ENCODE measurements around the gene SMAD6. TPM values are rescaled to one million over a fixed set of nuclear protein-coding genes. Genes with fewer than 3 reads are reported as not detected.

The SMAD6 gene
- polyA plus RNA-seq, 1 of the 3 experiments (the other 2 are of a cell fraction): 4.5 TPM

DNA sequence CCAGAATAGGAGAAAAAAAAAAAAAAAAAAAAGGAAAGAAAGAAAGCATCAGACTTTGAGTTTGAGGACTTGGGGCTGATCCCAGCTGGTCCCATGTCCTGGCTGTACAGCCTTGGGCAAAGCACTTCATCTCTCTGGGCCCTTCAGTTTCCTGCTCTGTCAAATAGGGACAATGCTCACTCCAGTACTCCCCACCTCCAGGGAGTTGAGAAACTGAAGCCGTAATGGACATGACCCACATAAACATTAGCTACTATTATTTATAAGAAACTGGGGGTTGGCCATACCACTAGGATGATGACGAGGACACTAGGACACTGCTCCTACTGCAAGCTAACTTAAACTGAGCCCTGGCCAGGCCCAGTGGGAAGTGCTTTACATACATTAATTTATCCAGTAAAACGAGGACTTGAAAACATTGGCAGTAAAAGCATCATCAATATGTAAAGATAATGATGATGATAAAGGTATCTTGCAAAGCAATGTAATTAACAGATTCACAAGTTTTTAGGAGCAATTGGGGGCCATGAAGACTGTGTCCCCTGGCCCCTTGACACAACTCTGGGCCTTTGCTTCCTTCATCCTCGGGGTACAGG lies 22.9 kb upstream of the SMAD6 start:
- ChIA-PET CTCF (interaction anchor here (0.9 to 3.9 kb wide), 8 partner anchors 8 to 172 kb away, joined by 3 to 28 read pairs (median 5); no protein-coding TSS in a partner anchor), POLR2A (no interaction called here)
- Histone ChIP-seq H3K4me3 (ENCODE audit: low read depth in 2 of 2, low read length in 1 of 2) (no peak overlapping the region), H3F3A (replicated peaks; ENCODE audit: insufficient read depth) (no peaks in the 10 kb centered on the region), H4K20me1 (ENCODE audit: insufficient read depth) (no peaks in the 10 kb centered on the region), H3K36me3 (replicated peaks in 1 of 2; ENCODE audit: control insufficient read depth in 1 of 2, insufficient read depth in 2 of 2, low read length in 1 of 2) (no peaks in the 10 kb centered on the region), H3K9ac (0 out of 2 replicates have a peak overlapping the region, but pooled peaks have one; percentile 9), H3K27me3 (ENCODE audit: insufficient read depth) (no peaks in the 10 kb centered on the region), H2AFZ (ENCODE audit: low read depth) (peak overlapping the region; percentile 73), H3K4me2 (no peak overlapping the region), H3K79me2 (ENCODE audit: insufficient read depth) (no peaks in the 10 kb centered on the region), H3K9me3 (no peaks in the 10 kb centered on the region), H3K27ac (ENCODE audit: low read depth in 2 of 2, low read length in 1 of 2) (peak overlapping the region; percentile 32 to 95), H3K4me1 (ENCODE audit: control insufficient read depth in 1 of 2, insufficient read depth in 2 of 2, low read depth in 1 of 2, low read length in 1 of 2) (peaks cover 7 to 22% of the 10 kb centered on the region in 2 experiments; a peak in 3 of 4 replicates), H3K9me2 (no peaks in the 10 kb centered on the region)
- DNase-seq: no peak
- 57% methylated on average over 3 of the region's 4 CpGs for WGBS (ENCODE audit: low lambda C conversion rate)
- TF ChIP-seq TEAD4 (IDR thresholded peaks at IDR 0.05; ENCODE audit: borderline replicate concordance, insufficient read depth) (no peak), TCF12 (IDR thresholded peaks at IDR 0.05) (no peak), SMC3 (IDR thresholded peaks at IDR 0.05; ENCODE audit: low read depth, low read length) (no peak), YY1 (IDR thresholded peaks at IDR 0.05; ENCODE audit: low read depth) (no peak), GATA2 (CRISPR knock-in tag; IDR thresholded peaks at IDR 0.05) (no peak), NRF1 (IDR thresholded peaks at IDR 0.05; ENCODE audit: low read depth, low read length) (no peak), ELF1 (IDR thresholded peaks at IDR 0.05) (no peak), GABPA (IDR thresholded peaks at IDR 0.05; ENCODE audit: low read depth) (no peak), RAD21 (IDR thresholded peaks at IDR 0.05; ENCODE audit: low read length) (no peak), RFX5 (IDR thresholded peaks at IDR 0.05; ENCODE audit: low read length) (no peak), NFIC (IDR thresholded peaks at IDR 0.05; ENCODE audit: borderline replicate concordance) (no peak), RCOR1 (IDR thresholded peaks at IDR 0.05; ENCODE audit: low read length) (no peak), TAF1 (IDR thresholded peaks at IDR 0.05; ENCODE audit: borderline replicate concordance, low read depth, low read length) (no peak), JUND (IDR thresholded peaks at IDR 0.05) (no peak), FOXM1 (IDR thresholded peaks at IDR 0.05; ENCODE audit: low read depth) (no peak), MAX (IDR thresholded peaks at IDR 0.05; ENCODE audit: low read depth) (no peak), PBX3 (IDR thresholded peaks at IDR 0.05) (no peak), MEF2A (IDR thresholded peaks at IDR 0.05; ENCODE audit: borderline replicate concordance, low read depth) (no peak), FOXJ3 (CRISPR knock-in tag; IDR thresholded peaks at IDR 0.05) (no peak)
- TF ChIP-seq, protein P1, sequence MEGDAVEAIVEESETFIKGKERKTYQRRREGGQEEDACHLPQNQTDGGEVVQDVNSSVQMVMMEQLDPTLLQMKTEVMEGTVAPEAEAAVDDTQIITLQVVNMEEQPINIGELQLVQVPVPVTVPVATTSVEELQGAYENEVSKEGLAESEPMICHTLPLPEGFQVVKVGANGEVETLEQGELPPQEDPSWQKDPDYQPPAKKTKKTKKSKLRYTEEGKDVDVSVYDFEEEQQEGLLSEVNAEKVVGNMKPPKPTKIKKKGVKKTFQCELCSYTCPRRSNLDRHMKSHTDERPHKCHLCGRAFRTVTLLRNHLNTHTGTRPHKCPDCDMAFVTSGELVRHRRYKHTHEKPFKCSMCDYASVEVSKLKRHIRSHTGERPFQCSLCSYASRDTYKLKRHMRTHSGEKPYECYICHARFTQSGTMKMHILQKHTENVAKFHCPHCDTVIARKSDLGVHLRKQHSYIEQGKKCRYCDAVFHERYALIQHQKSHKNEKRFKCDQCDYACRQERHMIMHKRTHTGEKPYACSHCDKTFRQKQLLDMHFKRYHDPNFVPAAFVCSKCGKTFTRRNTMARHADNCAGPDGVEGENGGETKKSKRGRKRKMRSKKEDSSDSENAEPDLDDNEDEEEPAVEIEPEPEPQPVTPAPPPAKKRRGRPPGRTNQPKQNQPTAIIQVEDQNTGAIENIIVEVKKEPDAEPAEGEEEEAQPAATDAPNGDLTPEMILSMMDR (IDR thresholded peaks at IDR 0.05): no peak

Measured in SK-N-SH (cell line).